SK-N-SH treated with all-trans-retinoic acid at 6 μM for 48 hours (cell line): Measurements from ENCODE around the gene PQBP1.

Experiments used
- ATAC-seq: fragments of 200-7000 bp; cut with Tn5 transposase; 3 replicates; pipeline ENCODE4 v1.9.1; 2020; ENCODE audit warnings: mild to moderate bottlenecking, moderate library complexity
- ARNTL ChIP-seq: fragments of 450-650 bp; formaldehyde crosslinking; IDR thresholded peaks from 2 replicates; pipeline ENCODE4 v1.5.0; 2020; ENCODE audit warnings: low read depth, mild to moderate bottlenecking, moderate library complexity, borderline replicate concordance
- BACH2 ChIP-seq: fragments of 250-450 bp; sonication (Bioruptor Pico); IDR thresholded peaks from 2 replicates; pipeline ENCODE4 v1.9.0; 2021; ENCODE audit warnings: mild to moderate bottlenecking, borderline replicate concordance
- CREB5 ChIP-seq: fragments of 250-450 bp; sonication (Bioruptor Pico); IDR thresholded peaks from 2 replicates; pipeline ENCODE4 v1.5.1; 2020; ENCODE audit warnings: low read depth, mild to moderate bottlenecking, moderate library complexity
- CSDC2 ChIP-seq: fragments of 250-450 bp; sonication (Bioruptor Pico); IDR thresholded peaks from 2 replicates; pipeline ENCODE4 v1.5.0; 2020; ENCODE audit warnings: mild to moderate bottlenecking, moderate library complexity
- GLIS3 ChIP-seq: fragments of 250-450 bp; sonication (Bioruptor Pico); IDR thresholded peaks from 2 replicates; pipeline ENCODE4 v1.5.0; 2020; ENCODE audit warnings: mild to moderate bottlenecking, moderate library complexity
- ISL1 ChIP-seq: fragments of 250-450 bp; sonication (Bioruptor Pico); IDR thresholded peaks from 2 replicates; pipeline ENCODE4 v2.1.2; 2022; ENCODE audit warnings: mild to moderate bottlenecking, moderate library complexity
- OSR1 ChIP-seq: fragments of 250-450 bp; sonication (Bioruptor Pico); IDR thresholded peaks from 2 replicates; pipeline ENCODE4 v1.8.0; 2022; ENCODE audit warnings: moderate library complexity, mild to moderate bottlenecking, inconsistent platforms
- POU6F1 ChIP-seq: fragments of 250-450 bp; sonication (Bioruptor Pico); IDR thresholded peaks from 2 replicates; pipeline ENCODE4 v1.8.0; 2021; ENCODE audit warnings: low read depth, mild to moderate bottlenecking, moderate library complexity, borderline replicate concordance
- PPARA ChIP-seq: fragments of 250-450 bp; sonication (Bioruptor Pico); IDR thresholded peaks from 2 replicates; pipeline ENCODE4 v1.5.0; 2020; ENCODE audit warnings: mild to moderate bottlenecking, borderline replicate concordance
- RARB ChIP-seq: fragments of 250-450 bp; sonication (Bioruptor Pico); IDR thresholded peaks from 2 replicates; pipeline ENCODE4 v1.8.0; 2021; ENCODE audit warnings: mild to moderate bottlenecking, moderate library complexity
- TCF4 ChIP-seq: fragments of 250-450 bp; sonication (Bioruptor Pico); IDR thresholded peaks from 2 replicates; pipeline ENCODE4 v1.8.0; 2021; ENCODE audit warnings: mild to moderate bottlenecking, moderate library complexity, borderline replicate concordance
- TOX ChIP-seq: fragments of 250-450 bp; sonication (Bioruptor Pico); IDR thresholded peaks from 2 replicates; pipeline ENCODE4 v1.8.0; 2021; ENCODE audit warnings: mild to moderate bottlenecking, moderate library complexity, borderline replicate concordance
- TSHZ2 ChIP-seq: fragments of 250-450 bp; sonication (Bioruptor Pico); IDR thresholded peaks from 2 replicates; pipeline ENCODE4 v1.5.0; 2020; ENCODE audit warnings: mild to moderate bottlenecking, moderate library complexity
- ZC3H10 ChIP-seq: fragments of 250-450 bp; sonication (Bioruptor Pico); IDR thresholded peaks from 2 replicates; pipeline ENCODE4 v1.5.1; 2021; ENCODE audit warnings: mild to moderate bottlenecking, moderate library complexity
- ZFP3 ChIP-seq: fragments of 250-450 bp; sonication (Bioruptor Pico); IDR thresholded peaks from 2 replicates; pipeline ENCODE4 v1.5.0; 2020; ENCODE audit warnings: mild to moderate bottlenecking, moderate library complexity
- ZFP30 ChIP-seq: fragments of 450-650 bp; formaldehyde crosslinking; IDR thresholded peaks from 2 replicates; pipeline ENCODE4 v1.5.0; 2022; ENCODE audit warnings: mild to moderate bottlenecking, moderate library complexity
- ZNF70 ChIP-seq: fragments of 450-650 bp; formaldehyde crosslinking; IDR thresholded peaks from 2 replicates; pipeline ENCODE4 v1.5.0; 2020; ENCODE audit warnings: mild to moderate bottlenecking, moderate library complexity
- ZNF8 ChIP-seq: fragments of 450-650 bp; formaldehyde crosslinking; IDR thresholded peaks from 2 replicates; pipeline ENCODE4 v1.5.0; 2020; ENCODE audit warnings: mild to moderate bottlenecking, moderate library complexity
- TF ChIP-seq, protein P1 (sequence below): fragments of 250-450 bp; sonication (Bioruptor Pico); IDR thresholded peaks from 2 replicates; pipeline ENCODE4 v1.5.1; 2021; ENCODE audit warnings: mild to moderate bottlenecking, moderate library complexity

The PQBP1 gene

GRCh38 chrX:48920718-48921104, 23.0 kb downstream of the PQBP1 start:
- no peak for ATAC-seq
- TF ChIP-seq BACH2, result no peak
- no peak for TF ChIP-seq ZNF8
- no peak for TF ChIP-seq OSR1
- TF ChIP-seq ZNF70 (CRISPR knock-in tag), result no peak
- TF ChIP-seq TCF4 (CRISPR knock-in tag), result no peak
- no peak for TF ChIP-seq TOX
- TF ChIP-seq GLIS3 (CRISPR knock-in tag), result no peak
- no peak for TF ChIP-seq PPARA

GRCh38 chrX:48923771-48924170, 26.0 kb downstream of the PQBP1 start:
- no peak for TF ChIP-seq BACH2
- ATAC-seq, result no peak

- TF ChIP-seq POU6F1 (CRISPR knock-in tag), result no peak
- no peak for TF ChIP-seq ZFP30 (CRISPR knock-in tag)
- no peak for TF ChIP-seq ZFP3 (CRISPR knock-in tag)
- TF ChIP-seq TOX, result no peak
- no peak for TF ChIP-seq CSDC2 (CRISPR knock-in tag)
- no peak for TF ChIP-seq PPARA
- TF ChIP-seq, protein P1, sequence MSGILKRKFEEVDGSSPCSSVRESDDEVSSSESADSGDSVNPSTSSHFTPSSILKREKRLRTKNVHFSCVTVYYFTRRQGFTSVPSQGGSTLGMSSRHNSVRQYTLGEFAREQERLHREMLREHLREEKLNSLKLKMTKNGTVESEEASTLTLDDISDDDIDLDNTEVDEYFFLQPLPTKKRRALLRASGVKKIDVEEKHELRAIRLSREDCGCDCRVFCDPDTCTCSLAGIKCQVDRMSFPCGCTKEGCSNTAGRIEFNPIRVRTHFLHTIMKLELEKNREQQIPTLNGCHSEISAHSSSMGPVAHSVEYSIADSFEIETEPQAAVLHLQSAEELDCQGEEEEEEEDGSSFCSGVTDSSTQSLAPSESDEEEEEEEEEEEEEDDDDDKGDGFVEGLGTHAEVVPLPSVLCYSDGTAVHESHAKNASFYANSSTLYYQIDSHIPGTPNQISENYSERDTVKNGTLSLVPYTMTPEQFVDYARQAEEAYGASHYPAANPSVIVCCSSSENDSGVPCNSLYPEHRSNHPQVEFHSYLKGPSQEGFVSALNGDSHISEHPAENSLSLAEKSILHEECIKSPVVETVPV (CRISPR knock-in tag), result no peak
These were observed 26.5 kb downstream of the PQBP1 start for GRCh38 chrX:48924270-48924669.

GRCh38 chrX:48927123-48927522, 29.4 kb downstream of the PQBP1 start:
- TF ChIP-seq POU6F1 (CRISPR knock-in tag) (no peak), ISL1 (CRISPR knock-in tag) (no peak), ZC3H10 (CRISPR knock-in tag) (no peak), TSHZ2 (no peak), ZNF8 (no peak), BACH2 (no peak), CSDC2 (CRISPR knock-in tag) (no peak)
- TF ChIP-seq, protein P1 (CRISPR knock-in tag), result no peak
- ATAC-seq, result no peak

More at GRCh38 chrX:48924270-48924669, 26.5 kb downstream of the PQBP1 start:
- no peak for ATAC-seq

- no peak for ATAC-seq
These were observed 30.1 kb downstream of the PQBP1 start for GRCh38 chrX:48927736-48928382.

More at GRCh38 chrX:48927736-48928382, 30.1 kb downstream of the PQBP1 start:
- TF ChIP-seq ARNTL (CRISPR knock-in tag), result no peak
- no peak for TF ChIP-seq RARB (CRISPR knock-in tag)
- TF ChIP-seq CREB5, result no peak
